Measurements from ENCODE around the gene TNFRSF12A. TPM values are rescaled to one million over a fixed set of nuclear protein-coding genes. Genes with fewer than 3 reads are reported as not detected.

TNFRSF12A gene
- total and polyA plus RNA-seq, 10 of the 15 experiments (the other 5 are each of a cell fraction or from before 2014, with no cell fraction given): 0.35 to 1.7 (median 1.2) TPM; not detected in 2

- Histone ChIP-seq H3K36me3 (ENCODE audit: control insufficient read depth in 2 of 2, insufficient read depth in 2 of 2, low read length in 1 of 2) (no peaks in the 10 kb centered on the region; a peak in 2 of 4 replicates), H3K9me3 (replicated peaks; ENCODE audit: control insufficient read depth, insufficient read depth, low read length) (no peaks in the 10 kb centered on the region; the same call in 2 of the 3 replicates), H3K79me2 (ENCODE audit: control insufficient read depth, insufficient read depth, low read length) (peaks cover 25% of the 10 kb centered on the region), H3K4me3 (peak overlapping the region; percentile 62), H3K27ac (ENCODE audit: control insufficient read depth, insufficient read depth) (peak overlapping the region; percentile 25; the same call in 1 of the 2 replicates), H3K9ac (ENCODE audit: control insufficient read depth, insufficient read depth, low read length) (peak overlapping the region; percentile 75; the same call in 1 of the 2 replicates), H3K4me2 (ENCODE audit: control insufficient read depth, insufficient read depth) (peak overlapping the region; percentile 89), H3K4me1 (ENCODE audit: control insufficient read depth, insufficient read depth, low read length) (peaks cover 19% of the 10 kb centered on the region), H3K27me3 (replicated peaks in 1 of 2; ENCODE audit: control insufficient read depth in 2 of 2, insufficient read depth in 2 of 2, low read length in 1 of 2) (no peaks in the 10 kb centered on the region), H4K20me1 (ENCODE audit: control insufficient read depth, insufficient read depth) (no peaks in the 10 kb centered on the region), H2AFZ (ENCODE audit: control insufficient read depth, low read depth, low read length) (no peak overlapping the region)
- ChIA-PET POLR2A (interaction anchor here (1.1 to 2.7 kb wide), 3 partner anchors 10 to 72 kb away, joined by 4 to 38 read pairs (median 8); partner anchors contain the start of gene ZNF213), SMC1A (ENCODE audit: uncharacterized antibody, unreplicated experiment) (interaction anchor here (1.0 to 6.1 kb wide), 3 partner anchors 10 to 62 kb away, joined by 3 to 52 read pairs (median 7); no protein-coding TSS in a partner anchor), CTCF (interaction anchor here (0.5 to 9.5 kb wide), 6 partner anchors 10 to 200 kb away, joined by 3 to 174 read pairs (median 4); no protein-coding TSS in a partner anchor), RAD21 (ENCODE audit: unreplicated experiment) (interaction anchor here (1.2 to 1.6 kb wide), 3 partner anchors 32 to 92 kb away, joined by 3 to 6 read pairs (median 4); partner anchors contain the start of gene ZSCAN10)
- in situ Hi-C loops (cut with MboI) (no loop called here), intact Hi-C loops (cut with micrococcal nuclease; ENCODE audit: unreplicated experiment) (no loop called here)
- no peak for FAIRE-seq
- TF ChIP-seq ZBED1 (IDR thresholded peaks at IDR 0.05; ENCODE audit: borderline replicate concordance): no peak
- TF ChIP-seq IRF3 (IDR thresholded peaks at IDR 0.05): no peak
- no peak for TF ChIP-seq ZNF217 (IDR thresholded peaks at IDR 0.05)
- TF ChIP-seq SUPT20H (IDR thresholded peaks at IDR 0.05; ENCODE audit: borderline replicate concordance, control insufficient read depth, low read depth, low read length): no peak
- TF ChIP-seq USF1 (IDR thresholded peaks at IDR 0.05; ENCODE audit: borderline replicate concordance, extremely low read length, insufficient read depth, low read depth, low read length): no peak
- 97% methylated on average over 7 of the region's 7 CpGs for WGBS (ENCODE audit: insufficient coverage, insufficient replicate concordance, low lambda C conversion rate, missing lambda C conversion rate)
- ATAC-seq: peak; percentile 16; the same call in 2 of the 3 replicates
- BruUV-seq (replicated peaks): no TSS peak
- DNase-seq (ENCODE audit: low read depth, low spot score): no peak
These were observed 46.2 kb downstream of the TNFRSF12A start for GRCh38 chr16:3066440-3066748.
